NCI-H2171 treated with DMSO at 0.1 percent for 48 hours (cell line): ENCODE measurements around the gene ZRANB2.

Experiments used
- DNase-seq: peaks from one replicate; lab custom pipeline; 2025; lab: John Stamatoyannopoulos, UW

The ZRANB2 gene

DNA sequence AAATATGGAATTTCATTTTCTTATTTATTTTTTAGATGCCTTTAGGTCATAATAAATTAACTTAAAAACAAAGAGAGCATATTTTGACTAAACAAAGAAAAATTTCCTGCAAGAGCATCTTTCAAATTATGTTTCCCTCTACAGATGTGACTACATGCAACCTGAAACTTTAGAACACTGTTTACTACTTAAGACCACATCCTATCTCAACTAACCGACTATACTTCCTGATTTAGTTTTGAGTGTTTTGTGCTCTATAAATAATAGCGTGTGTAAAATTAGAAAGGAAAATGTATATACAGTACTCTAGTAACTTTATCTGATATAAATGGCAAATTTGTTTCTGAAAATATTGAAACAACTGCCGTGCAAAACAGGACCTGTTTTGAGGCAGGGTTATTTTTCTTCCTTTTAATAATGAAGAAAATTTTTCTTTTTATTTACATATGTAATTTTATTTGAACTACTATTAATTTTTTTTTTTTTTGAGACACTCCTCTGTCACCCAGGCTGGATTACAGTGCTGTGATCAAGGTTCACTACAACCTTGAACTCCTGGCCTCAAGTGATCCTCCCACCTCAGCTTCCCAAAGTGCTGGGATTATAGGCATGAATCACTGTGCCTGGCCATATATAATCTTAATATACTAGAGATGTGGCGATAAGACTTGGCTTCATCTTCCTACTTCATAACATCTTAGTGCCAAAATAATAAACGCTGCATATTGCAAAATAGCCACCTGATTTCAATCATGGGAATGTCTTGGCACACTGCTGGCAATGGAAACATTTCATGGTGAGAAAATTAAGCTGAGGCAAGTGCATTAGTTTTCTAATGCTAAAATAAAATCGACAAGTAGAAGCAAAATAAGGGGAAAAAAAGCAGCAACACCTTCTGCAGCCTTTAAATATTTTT lies 12.3 kb downstream of the ZRANB2 start:
- DNase-seq = no peak

DNA sequence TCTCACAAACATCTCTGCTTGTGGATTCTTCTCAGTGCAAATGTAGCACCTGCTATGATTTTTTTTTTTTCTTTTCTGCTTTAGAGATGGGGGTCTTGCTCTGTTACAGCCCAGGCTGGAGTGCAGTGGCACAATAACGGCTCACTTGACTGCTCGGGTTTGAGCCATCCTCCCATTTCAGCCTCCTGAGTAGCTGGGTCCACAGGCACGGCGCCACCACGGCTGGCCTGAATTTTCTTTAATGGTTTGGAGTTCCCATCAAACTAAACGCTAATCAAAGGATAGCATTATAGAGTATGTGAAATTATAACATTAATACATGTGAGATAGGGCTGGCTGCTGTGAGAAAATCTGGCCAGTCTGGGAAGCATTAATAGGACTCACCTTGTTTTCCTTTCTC lies 26.0 kb downstream of the ZRANB2 start:
- no peak for DNase-seq

DNA sequence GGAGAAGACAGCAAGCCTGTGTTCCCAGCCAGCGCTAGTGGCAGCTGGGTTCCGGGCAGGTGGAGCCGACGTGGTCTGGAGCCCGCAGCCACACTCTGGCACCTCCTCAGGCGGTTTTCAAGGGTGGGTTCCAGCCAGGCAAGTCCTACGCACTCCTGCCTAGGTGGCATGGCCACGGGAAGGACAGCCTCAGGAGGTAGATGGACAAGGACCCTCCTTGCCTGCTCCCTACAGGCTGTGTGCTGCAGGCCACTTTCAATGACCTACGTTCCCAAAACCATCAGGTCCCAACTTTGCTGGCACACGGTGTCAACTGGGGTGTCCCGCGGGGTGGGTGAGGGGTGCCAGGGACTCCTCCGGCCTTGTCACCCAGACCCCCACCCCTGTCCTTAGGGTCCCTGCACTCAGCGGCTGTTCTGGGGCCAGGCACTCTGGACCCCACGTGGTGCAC lies 26.5 kb downstream of the ZRANB2 start:
- DNase-seq = no peak

- DNase-seq = no peak
These were observed 27.1 kb downstream of the ZRANB2 start for GRCh38 chr1:71053758-71054157.

DNA sequence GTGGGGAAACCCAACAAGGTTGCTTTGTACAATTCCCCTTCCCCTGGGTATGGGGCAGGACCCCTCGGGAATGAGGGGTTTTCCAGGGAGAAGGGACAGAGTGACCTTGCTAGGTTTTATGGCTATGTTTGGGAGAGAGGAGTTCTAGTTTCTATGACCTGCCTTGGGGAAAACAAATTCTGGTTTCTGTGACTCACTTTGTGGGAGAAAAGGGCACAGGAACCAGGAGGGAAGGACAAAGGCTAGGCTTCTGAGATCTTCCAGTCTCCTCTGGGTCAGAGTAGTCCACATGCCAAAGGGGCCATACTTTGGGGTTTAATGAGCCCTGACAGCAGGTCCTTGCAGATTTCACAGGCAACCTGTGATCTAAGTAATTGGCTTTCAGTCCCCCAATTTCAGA lies 27.7 kb downstream of the ZRANB2 start:
- DNase-seq = no peak

DNA sequence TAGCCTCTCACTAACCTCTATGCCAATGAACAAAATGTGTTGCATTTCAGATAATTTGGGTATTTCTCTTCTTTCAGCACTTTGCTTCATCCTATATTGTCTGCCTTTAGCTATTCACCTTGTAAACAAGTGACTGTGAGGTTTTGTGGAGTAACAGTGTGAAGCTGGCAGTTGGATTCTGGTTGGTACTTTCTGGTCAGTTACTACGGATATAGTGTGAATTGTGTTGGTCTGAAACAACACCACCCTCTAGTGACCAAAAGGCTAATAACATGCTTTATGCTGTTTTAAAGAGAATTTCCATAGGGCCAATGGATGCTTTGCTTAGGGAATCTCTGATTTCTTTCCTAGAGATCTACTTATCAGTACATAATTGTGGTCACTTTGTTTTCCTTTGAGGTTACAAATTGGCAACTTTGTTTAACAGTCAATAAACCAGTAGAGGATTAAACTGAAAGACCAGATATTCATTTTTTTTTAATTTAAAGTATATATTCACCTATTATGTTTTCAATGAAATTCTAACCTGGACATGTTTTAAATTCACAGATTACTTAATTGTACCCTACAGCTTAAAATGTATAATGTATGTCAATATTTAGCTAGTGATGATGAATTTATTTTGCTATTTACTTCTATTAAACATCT lies 30.8 kb downstream of the ZRANB2 start:
- DNase-seq = peak; percentile 74

DNA sequence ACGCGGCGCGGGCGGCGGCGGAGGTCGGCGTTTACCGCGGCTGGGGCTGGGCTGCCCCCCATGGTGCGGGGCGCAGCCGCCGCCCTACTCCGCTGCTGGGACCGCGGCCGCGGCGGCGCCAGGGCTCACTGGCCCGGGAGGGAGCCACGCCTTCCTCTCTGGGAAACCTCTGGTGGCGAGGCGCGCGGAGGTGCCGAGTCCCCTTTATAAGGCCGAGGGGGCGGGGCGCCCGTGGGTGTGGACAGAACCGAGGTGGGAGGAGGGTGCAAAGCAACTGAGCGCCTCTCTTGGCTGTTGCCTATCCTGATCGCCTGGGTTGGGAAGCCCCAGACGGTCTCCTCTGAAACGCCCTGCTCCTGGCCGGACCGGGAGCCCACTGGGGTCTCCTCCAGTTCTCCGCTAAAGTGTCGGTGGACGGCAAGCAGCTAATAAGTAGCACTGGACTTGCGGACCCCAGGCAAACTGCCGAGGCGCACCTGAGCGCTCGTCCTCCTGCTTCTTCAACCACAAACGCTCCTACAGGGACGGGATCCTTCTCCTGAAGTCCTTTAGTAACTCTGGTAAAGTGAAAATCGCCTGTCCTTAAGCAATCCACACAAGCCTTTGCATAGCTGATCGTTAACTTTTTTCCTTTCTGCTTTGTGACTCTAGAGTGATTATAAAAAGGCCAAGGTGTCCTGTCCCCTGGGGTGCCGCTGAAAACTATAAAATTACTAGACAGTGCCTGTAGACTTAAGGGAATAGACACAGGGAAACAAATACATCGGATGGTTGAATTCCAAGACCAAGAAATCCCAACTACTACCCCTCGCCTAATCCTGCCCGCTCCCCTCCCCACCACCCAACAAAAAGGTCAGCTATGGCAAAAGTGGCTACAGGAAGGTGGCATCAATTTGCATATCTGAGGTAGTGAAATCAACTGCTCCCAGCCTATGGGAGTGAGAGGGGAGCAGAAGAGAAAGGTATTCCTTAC lies 32.9 kb downstream of the ZRANB2 start, which contains the start of gene PTGER3:
Gene PTGER3, minus strand, starts transcription at position 182 of the 973 bp plus-strand sequence. CDS start 239 bp downstream, outside the sequence.
- peak; percentile 22 for DNase-seq

- peak; percentile 15 for DNase-seq
These were observed 33.8 kb downstream of the ZRANB2 start for GRCh38 chr1:71046891-71047634.

GRCh38 chr1:71045463-71046028 lies 35.3 kb downstream of the ZRANB2 start:
- DNase-seq = no peak

GRCh38 chr1:71044833-71045232 lies 36.0 kb downstream of the ZRANB2 start:
- no peak for DNase-seq

DNA sequence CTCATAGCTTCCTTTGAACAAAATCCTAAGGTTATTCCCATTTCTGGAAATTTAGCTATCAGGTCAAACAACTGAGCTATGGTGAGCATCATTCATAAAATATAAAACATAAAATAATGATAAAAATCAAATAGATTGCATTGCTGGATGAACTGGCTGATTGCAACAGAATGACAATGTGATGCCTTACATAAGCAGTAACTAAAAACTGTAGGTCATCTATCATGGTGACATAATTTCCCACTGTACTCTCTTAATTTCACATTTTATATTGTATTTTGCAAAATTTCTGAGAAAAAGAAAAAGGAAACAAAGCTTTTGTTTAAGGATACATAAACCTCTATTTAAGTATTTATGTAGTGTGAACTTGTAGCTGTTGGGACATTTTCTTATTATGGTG lies 37.8 kb downstream of the ZRANB2 start:
- no peak for DNase-seq

GRCh38 chr1:71041806-71042205 lies 39.0 kb downstream of the ZRANB2 start:
- no peak for DNase-seq

GRCh38 chr1:71039661-71040262 lies 41.1 kb downstream of the ZRANB2 start:
- DNase-seq = no peak

DNA sequence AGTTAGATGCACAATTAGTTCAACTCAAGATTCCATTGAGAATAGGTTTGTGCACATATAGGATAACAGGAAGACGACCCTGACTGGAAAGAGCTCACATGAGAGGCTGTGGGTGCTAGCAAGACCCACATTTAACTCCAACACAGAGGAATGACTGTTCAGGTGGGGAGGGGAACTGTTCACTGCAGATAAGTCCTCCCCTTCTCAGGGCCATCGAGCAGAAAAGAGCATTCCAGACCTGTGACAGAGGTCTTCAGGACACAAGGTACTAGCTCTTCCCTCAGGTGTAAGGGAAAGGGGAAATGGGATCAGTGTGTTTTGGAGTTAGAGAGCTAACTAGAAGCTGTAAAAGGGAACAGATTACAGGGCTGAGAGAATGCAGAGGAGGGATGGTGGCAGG lies 41.9 kb downstream of the ZRANB2 start:
- DNase-seq = no peak

DNA sequence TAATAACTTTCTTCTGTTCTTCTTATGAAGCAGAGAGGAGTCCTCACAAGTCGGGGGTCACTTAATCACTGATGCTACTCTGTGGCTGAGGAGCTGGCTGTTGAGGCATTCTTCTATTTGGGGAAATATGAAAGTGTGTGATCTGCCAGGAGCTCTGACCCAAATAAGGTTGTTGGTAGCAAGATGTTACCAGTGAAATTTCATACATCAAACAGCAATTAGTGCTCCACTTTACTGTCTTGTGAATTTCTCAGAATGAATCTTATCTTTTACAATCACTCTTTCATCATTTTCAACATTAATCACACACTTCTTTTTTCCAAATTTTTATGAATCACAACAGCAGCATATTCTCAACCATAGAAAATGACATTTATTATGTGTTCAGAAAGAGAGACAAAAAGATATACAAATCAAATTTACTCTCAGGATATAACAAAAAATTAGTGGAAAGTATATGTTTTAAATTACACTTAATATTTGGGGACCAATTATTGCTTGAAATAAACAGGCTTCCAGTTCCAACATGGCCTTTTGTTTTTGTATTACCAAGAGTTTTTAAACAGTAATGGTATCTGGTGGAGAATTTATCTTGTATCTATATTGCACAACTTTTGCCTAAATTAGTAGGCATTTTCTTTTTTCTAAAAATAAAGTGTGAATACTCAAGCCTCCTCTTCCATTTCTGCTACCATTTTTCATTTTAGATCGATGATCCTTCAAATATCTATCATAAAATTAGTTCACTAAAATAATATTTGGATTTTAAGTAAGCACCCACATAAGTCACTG lies 42.8 kb downstream of the ZRANB2 start:
- DNase-seq = no peak

GRCh38 chr1:71037066-71037465 lies 43.8 kb downstream of the ZRANB2 start:
- no peak for DNase-seq

DNA sequence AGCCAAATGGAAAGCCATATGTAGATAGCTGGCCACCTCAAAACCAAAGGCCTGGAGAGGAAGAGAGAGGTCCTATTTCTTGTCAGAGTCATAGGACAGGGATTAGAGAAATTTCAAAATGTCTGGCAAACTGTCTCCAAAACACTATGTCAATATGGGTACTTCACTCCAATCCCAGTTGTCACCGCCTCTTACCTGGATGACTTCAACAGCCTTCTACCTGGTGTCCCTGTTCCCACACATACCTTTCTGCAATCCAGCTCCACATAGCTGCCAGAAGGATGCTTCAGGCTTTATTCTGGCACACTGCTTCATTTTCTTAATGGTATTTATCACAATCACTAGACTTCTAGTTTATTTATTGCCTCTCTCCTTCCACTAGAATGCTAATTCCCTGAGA lies 47.7 kb downstream of the ZRANB2 start:
- no peak for DNase-seq

DNA sequence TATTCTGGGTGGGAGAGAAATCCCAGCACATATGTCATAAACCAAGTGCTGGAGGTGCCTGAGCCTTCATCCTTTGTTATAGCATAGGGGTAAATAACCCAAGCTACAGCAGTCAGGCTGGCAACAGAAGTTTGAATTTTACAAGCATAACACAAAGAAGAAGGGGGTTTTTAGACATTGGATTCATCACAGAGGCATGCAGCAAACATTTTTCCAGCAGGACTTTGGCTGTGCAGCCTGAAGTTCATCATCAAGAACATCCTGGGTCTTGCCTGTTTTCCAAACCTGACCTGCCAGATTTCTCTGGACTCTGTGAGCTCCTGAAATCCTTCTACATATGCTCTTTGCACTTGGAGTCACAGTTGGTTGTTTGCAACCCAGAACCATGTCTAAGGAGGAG lies 49.4 kb downstream of the ZRANB2 start:
- DNase-seq = no peak

- DNase-seq = no peak
These were observed 50.8 kb downstream of the ZRANB2 start for GRCh38 chr1:71030026-71030425.

DNA sequence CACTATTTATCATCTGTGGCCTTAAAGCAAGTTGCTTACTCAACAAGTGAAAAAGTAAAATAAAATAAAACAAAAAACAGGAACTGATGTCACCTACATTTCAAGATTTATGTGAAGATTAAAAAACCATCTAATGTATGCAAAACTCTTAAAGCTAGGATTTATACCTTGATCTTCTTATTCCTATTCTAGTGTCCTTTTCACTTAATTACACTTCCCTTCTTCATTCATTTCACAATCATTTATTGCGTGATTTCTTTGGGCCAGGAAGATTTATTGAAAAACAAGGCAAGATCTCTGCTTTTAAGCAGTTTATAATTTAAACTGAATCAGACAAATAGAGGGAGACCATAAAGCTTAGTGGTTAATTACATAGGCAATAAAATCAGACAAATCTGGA lies 51.9 kb downstream of the ZRANB2 start:
- no peak for DNase-seq
